Activated CD4-positive, CD25-positive, alpha-beta regulatory T cell treated with anti-CD3 and anti-CD28 coated beads, Interleukin-2, amount 50 U/mL, for 72 hours (primary cell): ENCODE measurements around the gene CD7.

ENCODE experiments used
- DNase-seq: peaks from one replicate; pipeline ENCODE4 v3.0.0; 2021

CD7 gene

GRCh38 chr17:82346342-82347300 lies 29.2 kb upstream of the CD7 start:
- DNase-seq, result no peak

- DNase-seq, result no peak
These were observed 28.0 kb upstream of the CD7 start for GRCh38 chr17:82345151-82345976.

DNA sequence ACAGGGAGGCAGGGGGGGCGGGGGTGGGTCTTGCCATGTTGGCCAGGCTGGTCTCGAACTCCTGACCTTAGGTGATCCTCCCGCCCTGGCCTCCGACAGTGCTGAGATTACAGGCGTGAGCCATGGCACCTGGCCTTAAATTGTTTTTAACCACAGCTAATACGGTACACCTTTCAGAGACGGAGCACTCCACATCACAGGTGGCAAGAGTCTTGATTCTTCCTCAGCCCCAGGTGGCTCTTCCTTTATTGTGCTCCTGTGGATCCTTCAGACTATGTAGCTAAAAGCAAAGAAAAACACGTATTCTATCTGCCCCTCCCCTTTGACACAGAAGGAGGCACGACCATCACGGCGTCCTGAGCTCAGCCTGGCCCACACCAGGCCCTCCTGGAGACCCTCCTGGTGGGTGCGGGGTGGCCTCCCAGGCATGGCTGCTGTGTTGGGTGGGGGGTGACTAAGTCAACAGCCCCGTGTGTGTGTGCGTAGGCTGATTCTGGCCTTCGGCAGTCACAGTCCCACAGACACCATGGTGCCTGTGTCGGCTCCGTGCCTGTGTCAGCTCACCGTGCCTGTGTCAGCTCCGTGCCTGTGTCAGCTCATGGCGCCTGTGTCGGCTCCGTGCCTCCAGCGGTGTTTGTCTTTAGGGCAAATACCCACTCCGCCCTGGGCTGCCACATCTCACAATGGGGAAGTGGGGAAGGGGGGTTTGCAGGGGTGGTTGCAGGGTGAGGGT lies 26.9 kb upstream of the CD7 start:
- DNase-seq, result no peak

GRCh38 chr17:82343560-82343959 lies 26.2 kb upstream of the CD7 start:
- no peak for DNase-seq

DNA sequence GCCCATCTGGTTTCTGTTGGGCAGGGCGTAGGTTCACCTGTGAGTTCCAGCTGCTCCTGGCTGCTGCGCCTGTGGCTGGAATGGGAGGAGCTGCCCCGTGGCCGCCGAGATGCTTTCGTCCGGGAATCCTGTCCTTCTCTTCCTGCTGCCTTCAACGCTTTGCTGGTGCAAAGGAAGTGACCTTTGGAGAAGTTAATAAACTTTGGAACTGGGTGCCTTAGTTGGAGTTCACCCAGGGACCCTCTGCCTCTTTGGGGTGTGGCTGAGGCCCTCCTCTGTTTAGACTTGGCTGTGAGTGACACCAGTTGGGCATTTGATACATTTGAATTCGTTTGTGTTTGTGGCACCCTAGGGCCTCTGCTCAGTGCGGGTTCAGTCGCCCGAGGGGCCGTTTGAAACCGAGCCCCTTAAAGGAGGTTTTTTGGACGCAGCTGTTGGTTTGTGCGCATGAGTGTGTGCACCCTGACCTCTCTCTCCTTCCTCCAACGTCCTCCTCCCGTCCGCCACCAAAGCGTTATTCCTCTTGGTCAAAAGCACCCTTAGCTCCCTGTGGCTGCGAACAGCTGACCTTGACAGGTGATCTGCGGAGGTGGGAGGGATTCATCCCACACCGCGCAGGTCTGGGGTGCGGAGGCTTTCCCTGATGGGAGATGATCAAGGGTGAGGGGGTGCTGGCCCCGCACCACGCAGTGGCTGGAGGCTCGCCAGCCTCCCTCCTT lies 25.1 kb upstream of the CD7 start:
- no peak for DNase-seq

GRCh38 chr17:82339634-82340580 lies 22.5 kb upstream of the CD7 start:
- DNase-seq, result no peak

- DNase-seq, result no peak
These were observed 21.6 kb upstream of the CD7 start for GRCh38 chr17:82338858-82339633.

- DNase-seq, result no peak
These were observed 17.4 kb upstream of the CD7 start for GRCh38 chr17:82334622-82335394.

DNA sequence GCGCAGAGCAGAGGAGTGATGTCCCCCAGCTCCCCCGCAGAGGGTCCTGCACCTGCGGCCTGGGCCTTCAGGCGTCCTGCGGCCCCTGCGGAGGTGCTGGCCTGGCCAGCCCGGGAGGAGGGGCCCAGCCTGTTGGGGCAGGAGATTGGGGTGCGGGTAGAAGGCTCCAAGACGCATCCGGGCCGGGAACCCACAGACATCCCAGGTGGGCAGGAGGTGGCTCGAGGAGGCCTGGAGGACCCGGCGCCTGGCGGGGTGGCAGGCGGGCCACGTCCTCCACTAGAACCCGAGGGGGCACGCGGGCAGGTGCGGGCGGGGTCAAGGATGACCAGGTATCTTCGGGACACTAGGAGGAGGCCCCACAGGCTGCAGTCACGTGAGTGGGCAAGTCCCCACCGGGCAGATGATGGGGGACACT lies 16.8 kb upstream of the CD7 start:
- DNase-seq, result no peak

- no peak for DNase-seq
These were observed 16.1 kb upstream of the CD7 start, which contains the start of gene SECTM1 for GRCh38 chr17:82333279-82334171. Gene SECTM1 (minus strand): TSS chr17:82333766. CDS start chr17:82327240, 6,526 bp downstream.

- no peak for DNase-seq
These were observed 15.4 kb upstream of the CD7 start for GRCh38 chr17:82332669-82333278.

- DNase-seq, result no peak
These were observed 14.0 kb upstream of the CD7 start for GRCh38 chr17:82331345-82331939.

DNA sequence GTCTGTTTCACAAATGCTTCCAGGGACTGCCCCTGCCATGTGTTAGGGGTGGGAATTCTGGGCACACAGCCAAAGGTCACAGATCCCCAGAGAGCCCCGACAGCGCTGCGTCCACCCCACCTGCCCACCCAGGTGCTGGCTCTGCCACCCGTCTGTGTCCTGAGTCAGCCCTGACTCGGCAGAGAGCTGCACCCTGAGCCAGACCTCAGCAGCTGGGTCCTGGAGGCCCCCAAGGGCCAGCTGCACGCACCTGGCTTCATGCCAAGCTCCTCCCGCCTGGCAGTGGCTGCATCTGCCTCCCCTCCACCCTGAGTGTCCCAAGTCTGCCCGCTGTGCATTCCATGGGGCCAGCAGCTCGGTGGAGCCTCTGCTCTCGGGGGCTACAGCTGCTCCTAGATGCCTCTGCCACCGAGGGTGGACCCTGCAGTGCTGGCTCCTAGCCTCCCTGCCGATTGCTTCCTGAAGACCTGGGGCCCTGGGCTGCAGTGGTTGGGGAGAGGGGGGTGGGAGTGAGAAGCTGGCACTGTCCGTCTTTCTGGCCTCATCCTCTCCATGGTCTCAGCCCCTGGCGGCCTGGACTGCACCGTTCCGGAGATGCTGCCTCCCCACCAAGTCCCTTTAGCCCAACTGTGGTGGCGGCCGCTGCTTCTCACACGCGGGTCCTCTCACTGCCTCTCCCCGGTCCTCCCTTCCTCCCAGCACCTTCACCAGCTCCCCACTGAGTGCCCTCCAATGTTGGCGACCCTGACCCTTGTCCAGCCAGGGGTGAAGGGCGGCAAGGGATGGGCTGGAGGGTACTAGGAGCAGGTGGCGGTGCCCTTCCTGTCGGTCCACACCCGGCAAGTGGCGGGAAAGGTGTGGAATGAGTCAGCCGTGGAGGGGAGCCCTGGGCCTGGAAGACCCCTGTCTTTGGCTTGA lies 13.2 kb upstream of the CD7 start:
- no peak for DNase-seq

GRCh38 chr17:82329683-82330321 lies 12.4 kb upstream of the CD7 start:
- no peak for DNase-seq

GRCh38 chr17:82328994-82329507 lies 11.6 kb upstream of the CD7 start:
- no peak for DNase-seq
